ENCODE data around the gene PRSS38.
"Not testable (repeated sequence)": the region's sequence is repeated elsewhere in the genome, so short reads cannot be mapped to it uniquely, and the experiment has no call there.

The PRSS38 gene

GRCh38 chr1:227823537-227823936 lies 8.1 kb downstream of the PRSS38 start:
- H3K4me1 ChIP-seq (ENCODE audit: control insufficient read depth in 1 of 2, insufficient read depth in 2 of 2, low read length in 2 of 2): no peaks in the 10 kb centered on the region
- H3K27me3 ChIP-seq (ENCODE audit: low read depth, low read length): no peaks in the 10 kb centered on the region
- no peak overlapping the region for H3K4me3 ChIP-seq (ENCODE audit: low read depth in 1 of 2, low read length in 2 of 2)
- no peaks in the 10 kb centered on the region for H3K36me3 ChIP-seq (ENCODE audit: control insufficient read depth in 1 of 2, insufficient read depth in 2 of 2, low read length in 2 of 2)
- no peak overlapping the region for H3K27ac ChIP-seq (ENCODE audit: low read length)
- peaks cover 0 to 12% of the 10 kb centered on the region in 2 donors for H3K9me3 ChIP-seq (ENCODE audit: control insufficient read depth in 1 of 2, low read length in 2 of 2)

GRCh38 chr1:227824204-227824603 lies 8.7 kb downstream of the PRSS38 start:
- Histone ChIP-seq H3K4me1 (ENCODE audit: control insufficient read depth in 1 of 2, insufficient read depth in 2 of 2, low read length in 2 of 2) (no peaks in the 10 kb centered on the region), H3K36me3 (ENCODE audit: control insufficient read depth in 1 of 2, insufficient read depth in 2 of 2, low read length in 2 of 2) (no peaks in the 10 kb centered on the region), H3K27ac (ENCODE audit: low read length) (no peak overlapping the region), H3K4me3 (ENCODE audit: low read depth in 1 of 2, low read length in 2 of 2) (no peak overlapping the region), H3K9me3 (ENCODE audit: control insufficient read depth in 1 of 2, low read length in 2 of 2) (peaks cover 0 to 16% of the 10 kb centered on the region in 2 donors), H3K27me3 (ENCODE audit: low read depth, low read length) (no peaks in the 10 kb centered on the region)

- Histone ChIP-seq H3K27me3 (ENCODE audit: low read depth, low read length) (no peaks in the 10 kb centered on the region), H3K4me1 (ENCODE audit: control insufficient read depth in 1 of 2, insufficient read depth in 2 of 2, low read length in 2 of 2) (no peaks in the 10 kb centered on the region)
Observed at GRCh38 chr1:227828786-227829185, 13.3 kb downstream of the PRSS38 start.

GRCh38 chr1:227838181-227838580 lies 22.7 kb downstream of the PRSS38 start:
- Histone ChIP-seq H3K4me3 (ENCODE audit: low read depth in 1 of 2, low read length in 2 of 2) (no peak overlapping the region), H3K27ac (ENCODE audit: low read length) (no peak overlapping the region), H3K27me3 (ENCODE audit: low read depth, low read length) (no peaks in the 10 kb centered on the region), H3K4me1 (ENCODE audit: control insufficient read depth in 1 of 2, insufficient read depth in 2 of 2, low read length in 2 of 2) (peaks cover 0 to 4% of the 10 kb centered on the region in 2 donors), H3K36me3 (ENCODE audit: control insufficient read depth in 1 of 2, insufficient read depth in 2 of 2, low read length in 2 of 2) (no peaks in the 10 kb centered on the region), H3K9me3 (ENCODE audit: control insufficient read depth in 1 of 2, low read length in 2 of 2) (no peaks in the 10 kb centered on the region)

More at GRCh38 chr1:227828786-227829185, 13.3 kb downstream of the PRSS38 start:
- no peak overlapping the region for H3K27ac ChIP-seq (ENCODE audit: low read length)
- no peak overlapping the region for H3K4me3 ChIP-seq (ENCODE audit: low read depth in 1 of 2, low read length in 2 of 2)
- H3K36me3 ChIP-seq (ENCODE audit: control insufficient read depth in 1 of 2, insufficient read depth in 2 of 2, low read length in 2 of 2): no peaks in the 10 kb centered on the region
- H3K9me3 ChIP-seq (ENCODE audit: control insufficient read depth in 1 of 2, low read length in 2 of 2): peaks cover 0 to 11% of the 10 kb centered on the region in 2 donors

- Histone ChIP-seq H3K4me1 (ENCODE audit: control insufficient read depth in 1 of 2, insufficient read depth in 2 of 2, low read length in 2 of 2) (peaks cover 0 to 4% of the 10 kb centered on the region in 2 donors), H3K27me3 (ENCODE audit: low read depth, low read length) (no peaks in the 10 kb centered on the region), H3K9me3 (ENCODE audit: control insufficient read depth in 1 of 2, low read length in 2 of 2) (no peaks in the 10 kb centered on the region), H3K27ac (ENCODE audit: low read length) (no peak overlapping the region), H3K4me3 (ENCODE audit: low read depth in 1 of 2, low read length in 2 of 2) (no peak overlapping the region), H3K36me3 (ENCODE audit: control insufficient read depth in 1 of 2, insufficient read depth in 2 of 2, low read length in 2 of 2) (no peaks in the 10 kb centered on the region)
Observed at GRCh38 chr1:227841096-227841495, 25.6 kb downstream of the PRSS38 start.

GRCh38 chr1:227844320-227845146 lies 29.1 kb downstream of the PRSS38 start:
- no peaks in the 10 kb centered on the region for H3K4me1 ChIP-seq (ENCODE audit: control insufficient read depth in 1 of 2, insufficient read depth in 2 of 2, low read length in 2 of 2)
- H3K4me3 ChIP-seq (ENCODE audit: low read depth in 1 of 2, low read length in 2 of 2): no peak overlapping the region
- no peaks in the 10 kb centered on the region for H3K27me3 ChIP-seq (ENCODE audit: low read depth, low read length)
- H3K9me3 ChIP-seq (ENCODE audit: control insufficient read depth in 1 of 2, low read length in 2 of 2): no peaks in the 10 kb centered on the region
- no peak overlapping the region for H3K27ac ChIP-seq (ENCODE audit: low read length)
- no peaks in the 10 kb centered on the region for H3K36me3 ChIP-seq (ENCODE audit: control insufficient read depth in 1 of 2, insufficient read depth in 2 of 2, low read length in 2 of 2)

- no peak overlapping the region for H3K27ac ChIP-seq (ENCODE audit: low read length)
- no peaks in the 10 kb centered on the region for H3K4me1 ChIP-seq (ENCODE audit: control insufficient read depth in 1 of 2, insufficient read depth in 2 of 2, low read length in 2 of 2)
- no peaks in the 10 kb centered on the region for H3K27me3 ChIP-seq (ENCODE audit: low read depth, low read length)
- no peak overlapping the region for H3K4me3 ChIP-seq (ENCODE audit: low read depth in 1 of 2, low read length in 2 of 2)
- no peaks in the 10 kb centered on the region for H3K9me3 ChIP-seq (ENCODE audit: control insufficient read depth in 1 of 2, low read length in 2 of 2)
- H3K36me3 ChIP-seq (ENCODE audit: control insufficient read depth in 1 of 2, insufficient read depth in 2 of 2, low read length in 2 of 2): no peaks in the 10 kb centered on the region
Observed at GRCh38 chr1:227845147-227845458, 29.6 kb downstream of the PRSS38 start.

- H3K36me3 ChIP-seq (ENCODE audit: control insufficient read depth in 1 of 2, insufficient read depth in 2 of 2, low read length in 2 of 2): no peaks in the 10 kb centered on the region
- no peak overlapping the region for H3K4me3 ChIP-seq (ENCODE audit: low read depth in 1 of 2, low read length in 2 of 2)
- no peak overlapping the region for H3K27ac ChIP-seq (ENCODE audit: low read length)
- no peaks in the 10 kb centered on the region for H3K9me3 ChIP-seq (ENCODE audit: control insufficient read depth in 1 of 2, low read length in 2 of 2)
- no peaks in the 10 kb centered on the region for H3K4me1 ChIP-seq (ENCODE audit: control insufficient read depth in 1 of 2, insufficient read depth in 2 of 2, low read length in 2 of 2)
- H3K27me3 ChIP-seq (ENCODE audit: low read depth, low read length): no peaks in the 10 kb centered on the region
Observed at GRCh38 chr1:227845519-227845918, 30.0 kb downstream of the PRSS38 start.

- H3K27ac ChIP-seq (ENCODE audit: low read length): no peak overlapping the region
- no peaks in the 10 kb centered on the region for H3K4me1 ChIP-seq (ENCODE audit: control insufficient read depth in 1 of 2, insufficient read depth in 2 of 2, low read length in 2 of 2)
- no peaks in the 10 kb centered on the region for H3K9me3 ChIP-seq (ENCODE audit: control insufficient read depth in 1 of 2, low read length in 2 of 2)
- no peaks in the 10 kb centered on the region for H3K36me3 ChIP-seq (ENCODE audit: control insufficient read depth in 1 of 2, insufficient read depth in 2 of 2, low read length in 2 of 2)
- no peaks in the 10 kb centered on the region for H3K27me3 ChIP-seq (ENCODE audit: low read depth, low read length)
- H3K4me3 ChIP-seq (ENCODE audit: low read depth in 1 of 2, low read length in 2 of 2): no peak overlapping the region
Observed at GRCh38 chr1:227846265-227846858, 30.9 kb downstream of the PRSS38 start.

GRCh38 chr1:227847046-227847445 lies 31.6 kb downstream of the PRSS38 start:
- not testable (repeated sequence) for H3K27ac ChIP-seq (ENCODE audit: low read length); H3K4me1 ChIP-seq (ENCODE audit: control insufficient read depth in 1 of 2, insufficient read depth in 2 of 2, low read length in 2 of 2); H3K36me3 ChIP-seq (ENCODE audit: control insufficient read depth in 1 of 2, insufficient read depth in 2 of 2, low read length in 2 of 2); H3K27me3 ChIP-seq (ENCODE audit: low read depth, low read length); H3K4me3 ChIP-seq (ENCODE audit: low read depth in 1 of 2, low read length in 2 of 2); H3K9me3 ChIP-seq (ENCODE audit: control insufficient read depth in 1 of 2, low read length in 2 of 2)

GRCh38 chr1:227848430-227848932 lies 33.0 kb downstream of the PRSS38 start:
- Histone ChIP-seq H3K4me1 (ENCODE audit: control insufficient read depth in 1 of 2, insufficient read depth in 2 of 2, low read length in 2 of 2) (no peaks in the 10 kb centered on the region), H3K4me3 (ENCODE audit: low read depth in 1 of 2, low read length in 2 of 2) (no peak overlapping the region), H3K9me3 (ENCODE audit: control insufficient read depth in 1 of 2, low read length in 2 of 2) (no peaks in the 10 kb centered on the region)

More at GRCh38 chr1:227848430-227848932, 33.0 kb downstream of the PRSS38 start:
- Histone ChIP-seq H3K27me3 (ENCODE audit: low read depth, low read length) (no peaks in the 10 kb centered on the region), H3K36me3 (ENCODE audit: control insufficient read depth in 1 of 2, insufficient read depth in 2 of 2, low read length in 2 of 2) (no peaks in the 10 kb centered on the region), H3K27ac (ENCODE audit: low read length) (no peak overlapping the region)
